Effector memory CD8-positive, alpha-beta T cell (primary cell): ENCODE data around the gene POLR3E.

Experiments used
- ATAC-seq: fragments of 150-1000 bp; cut with Tn5 transposase; replicated peaks from 2 replicates; pipeline ENCODE4 v1.10.0; 2021; ENCODE audit warnings: mild to moderate bottlenecking, moderate library complexity
- DNase-seq, 3 experiments: peaks; one replicate each; pipeline ENCODE4 v3.0.0; 2021
- H3K27ac Mint-ChIP-seq, 2 donors: one replicate each; pipeline ENCODE4 v1.8.0; 2022; ENCODE audit warnings: mild to moderate bottlenecking in 2 of 2, mixed read lengths in 2 of 2, moderate library complexity in 2 of 2
- H3K27me3 Mint-ChIP-seq, 2 donors: one replicate each; pipeline ENCODE4 v1.8.0; 2022; ENCODE audit warnings: mixed read lengths in 2 of 2
- H3K36me3 Mint-ChIP-seq: one replicate; pipeline ENCODE4 v1.8.0; 2022; ENCODE audit warnings: mild to moderate bottlenecking, moderate library complexity, mixed read lengths; ENCODE audit not compliant: insufficient read depth
- H3K4me1 Mint-ChIP-seq, 2 donors: one replicate each; pipeline ENCODE4 v1.8.0; 2022; ENCODE audit warnings: low read depth in 2 of 2, mixed read lengths in 2 of 2
- H3K4me3 Mint-ChIP-seq, 2 donors: one replicate each; pipeline ENCODE4 v1.8.0; 2022; ENCODE audit warnings: mild to moderate bottlenecking in 2 of 2, mixed read lengths in 2 of 2, moderate library complexity in 2 of 2
- H3K9me3 Mint-ChIP-seq, 2 donors: one replicate each; pipeline ENCODE4 v1.8.0; 2022; ENCODE audit warnings: mixed read lengths in 2 of 2

POLR3E gene

GRCh38 chr16:22373662-22374310, 76.6 kb downstream of the POLR3E start:
- H3K27me3 Mint-ChIP-seq = no peaks in the 10 kb centered on the region
- DNase-seq = peak; percentile 20 to 29 (median 27)
- H3K9me3 Mint-ChIP-seq = no peaks in the 10 kb centered on the region
- peaks cover 20% of the 10 kb centered on the region for H3K36me3 Mint-ChIP-seq
- ATAC-seq = peak; percentile 14
- H3K27ac Mint-ChIP-seq = peak overlapping the region; percentile 70 to 87
- H3K4me3 Mint-ChIP-seq = peak overlapping the region; percentile 97 to 99
- peaks cover 36 to 45% of the 10 kb centered on the region in 2 donors for H3K4me1 Mint-ChIP-seq

- H3K9me3 Mint-ChIP-seq = no peaks in the 10 kb centered on the region
- H3K27me3 Mint-ChIP-seq = no peaks in the 10 kb centered on the region
- DNase-seq = peak; percentile 98
- H3K36me3 Mint-ChIP-seq = peaks cover 20% of the 10 kb centered on the region
- H3K4me3 Mint-ChIP-seq = peak within 1 kb of the TSS; percentile 97 to 99
- ATAC-seq = peak; percentile 91
- H3K27ac Mint-ChIP-seq = peak within 1 kb of the TSS; percentile 70 to 87
- H3K4me1 Mint-ChIP-seq = peaks cover 30 to 39% of the 10 kb centered on the region in 2 donors
Measured at GRCh38 chr16:22374311-22375116, 77.3 kb downstream of the POLR3E start, which contains the start of gene CDR2. Gene CDR2 (minus strand): TSS chr16:22374619. CDS start chr16:22374309, 310 bp downstream.

DNA sequence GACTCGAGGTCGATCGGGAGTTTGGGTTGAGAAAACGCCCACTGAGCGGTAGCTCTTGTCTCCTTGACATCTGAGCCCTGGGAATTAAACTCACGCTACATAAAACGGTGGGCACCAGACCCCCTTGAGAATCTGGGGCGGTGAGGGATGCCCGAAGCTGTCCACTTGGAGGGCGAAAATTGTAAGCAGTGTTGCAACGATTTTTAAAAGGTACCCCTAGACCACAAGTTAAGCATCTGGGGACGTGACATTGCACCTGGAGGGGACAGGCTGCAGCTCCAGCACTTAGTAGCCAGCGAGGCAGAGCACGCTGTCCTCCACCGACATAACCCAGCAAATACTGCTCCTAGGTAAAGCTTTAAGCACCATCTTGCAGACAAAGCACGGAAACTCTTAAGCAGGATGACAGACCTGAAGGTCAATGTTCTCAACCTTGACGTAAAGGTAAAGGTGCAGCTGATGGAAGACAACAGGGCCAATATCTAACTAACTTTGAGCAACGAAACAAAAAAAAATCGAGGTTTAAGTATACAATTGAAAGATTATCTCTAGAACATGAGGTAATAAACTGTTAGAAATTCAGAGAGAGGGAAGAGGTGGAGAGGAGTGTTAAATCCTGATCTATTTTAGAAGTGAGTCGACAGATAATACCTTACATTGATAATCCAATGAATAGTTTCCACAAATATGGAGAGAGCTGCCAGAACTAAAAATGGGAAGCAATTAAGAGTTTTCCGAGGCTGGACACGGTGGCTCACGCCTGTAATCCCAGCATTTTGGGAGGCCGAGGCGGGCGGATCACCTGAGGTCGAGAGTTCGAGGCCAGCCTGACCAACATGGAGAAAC, 78.1 kb downstream of the POLR3E start:
- ATAC-seq (no peak), DNase-seq (no peak)
- Mint-ChIP-seq H3K27ac (peak overlapping the region; percentile 70 to 87), H3K4me3 (peak overlapping the region; percentile 97 to 99), H3K27me3 (no peaks in the 10 kb centered on the region), H3K4me1 (peaks cover 29 to 35% of the 10 kb centered on the region in 2 donors), H3K36me3 (peaks cover 20% of the 10 kb centered on the region), H3K9me3 (no peaks in the 10 kb centered on the region)

DNA sequence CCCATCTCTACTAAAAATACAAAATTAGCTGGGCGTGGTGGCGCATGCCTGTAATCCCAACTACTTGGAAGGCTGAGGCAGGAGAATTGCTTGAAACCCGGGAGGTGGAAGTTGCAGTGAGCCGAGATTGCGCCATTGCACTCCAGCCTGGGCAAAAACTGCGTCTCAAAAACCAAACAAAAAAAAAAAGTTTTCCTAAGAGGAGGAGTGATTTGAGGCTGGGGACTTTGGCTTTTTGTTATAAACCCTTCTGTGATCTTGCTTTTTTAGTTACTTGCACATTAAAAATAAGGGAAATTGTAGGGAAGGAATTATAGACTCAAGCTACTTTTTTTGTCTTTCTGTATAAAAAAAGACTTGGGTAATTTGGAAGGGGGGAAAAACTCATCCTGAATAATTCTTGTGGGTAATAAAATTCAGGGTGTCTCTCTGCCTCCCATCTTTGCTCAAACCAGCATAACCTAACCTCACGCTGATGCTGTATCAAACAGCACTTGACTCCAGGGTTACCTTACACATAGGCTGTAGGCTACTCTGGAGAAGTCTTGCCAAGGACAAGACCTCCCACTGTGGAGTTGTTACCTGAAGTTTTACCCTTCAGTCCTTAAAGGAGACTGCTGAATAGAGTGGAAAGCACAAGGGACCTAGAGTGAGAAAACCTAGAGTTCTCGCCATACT, 78.9 kb downstream of the POLR3E start:
- Mint-ChIP-seq H3K9me3 (no peaks in the 10 kb centered on the region), H3K27ac (no peak overlapping the region)

DNA sequence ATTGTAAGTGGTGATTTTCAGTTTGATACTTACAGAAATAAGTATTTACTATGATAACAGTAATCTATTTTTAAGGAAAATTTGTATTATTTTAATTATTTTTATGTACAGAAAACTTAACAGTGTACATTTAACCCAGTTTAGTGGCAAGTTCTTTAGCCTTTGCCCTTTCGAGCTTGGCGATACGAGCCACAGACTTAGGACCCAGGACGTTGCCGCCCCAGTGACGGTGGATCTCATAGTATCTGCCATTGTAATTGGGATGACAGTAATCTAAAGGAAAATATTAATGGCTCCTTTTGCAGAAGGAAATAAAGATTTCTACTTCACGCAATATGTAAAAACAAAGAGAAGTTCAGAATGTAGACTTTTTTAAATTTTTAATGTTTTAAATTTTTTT, 82.4 kb downstream of the POLR3E start:
- H3K4me3 Mint-ChIP-seq = no peak overlapping the region
- no peaks in the 10 kb centered on the region for H3K9me3 Mint-ChIP-seq
- H3K4me1 Mint-ChIP-seq = peaks cover 4 to 5% of the 10 kb centered on the region in 2 donors
- ATAC-seq (no peak), DNase-seq (no peak)
- H3K27me3 Mint-ChIP-seq = no peaks in the 10 kb centered on the region
- H3K27ac Mint-ChIP-seq = no peak overlapping the region
- H3K36me3 Mint-ChIP-seq = peaks cover 3% of the 10 kb centered on the region

More for the DNA sequence above, 78.9 kb downstream of the POLR3E start:
- ATAC-seq (no peak), DNase-seq (no peak)
- peaks cover 24 to 27% of the 10 kb centered on the region in 2 donors for H3K4me1 Mint-ChIP-seq
- H3K27me3 Mint-ChIP-seq = no peaks in the 10 kb centered on the region
- peak overlapping the region in 1 of 2 donors; percentile 97 for H3K4me3 Mint-ChIP-seq
- H3K36me3 Mint-ChIP-seq = peaks cover 15% of the 10 kb centered on the region

GRCh38 chr16:22380529-22380928, 83.3 kb downstream of the POLR3E start:
- DNase-seq = no peak
- no peaks in the 10 kb centered on the region for H3K36me3 Mint-ChIP-seq

GRCh38 chr16:22381392-22381791, 84.2 kb downstream of the POLR3E start:
- ATAC-seq (no peak), DNase-seq (no peak)
- no peaks in the 10 kb centered on the region for H3K27me3 Mint-ChIP-seq
- no peak overlapping the region for H3K4me3 Mint-ChIP-seq
- no peaks in the 10 kb centered on the region for H3K9me3 Mint-ChIP-seq
- no peaks in the 10 kb centered on the region for H3K4me1 Mint-ChIP-seq
- H3K36me3 Mint-ChIP-seq = no peaks in the 10 kb centered on the region
- H3K27ac Mint-ChIP-seq = no peak overlapping the region

More at GRCh38 chr16:22380529-22380928, 83.3 kb downstream of the POLR3E start:
- H3K27ac Mint-ChIP-seq = no peak overlapping the region
- no peaks in the 10 kb centered on the region for H3K27me3 Mint-ChIP-seq
- no peak for ATAC-seq
- H3K4me3 Mint-ChIP-seq = no peak overlapping the region
- peaks cover 0 to under 1% of the 10 kb centered on the region in 2 donors for H3K4me1 Mint-ChIP-seq
- H3K9me3 Mint-ChIP-seq = no peaks in the 10 kb centered on the region

GRCh38 chr16:22383827-22384226, 86.6 kb downstream of the POLR3E start:
- Mint-ChIP-seq H3K4me3 (no peak overlapping the region), H3K27me3 (no peaks in the 10 kb centered on the region), H3K9me3 (no peaks in the 10 kb centered on the region), H3K4me1 (no peaks in the 10 kb centered on the region), H3K27ac (no peak overlapping the region), H3K36me3 (no peaks in the 10 kb centered on the region)
- no peak for ATAC-seq
- no peak for DNase-seq
